NCI-H146 (cell line): ENCODE data around the gene MGST2.
A peak's percentile ranks its signal among the peaks of the same experiment; 100 is the strongest.
"Not testable (repeated sequence)": the region's sequence is repeated elsewhere in the genome, so short reads cannot be mapped to it uniquely, and the experiment has no call there.

Source experiments
- DNase-seq: peaks from one replicate; lab custom pipeline; 2025; lab: John Stamatoyannopoulos, UW

Gene MGST2

DNA sequence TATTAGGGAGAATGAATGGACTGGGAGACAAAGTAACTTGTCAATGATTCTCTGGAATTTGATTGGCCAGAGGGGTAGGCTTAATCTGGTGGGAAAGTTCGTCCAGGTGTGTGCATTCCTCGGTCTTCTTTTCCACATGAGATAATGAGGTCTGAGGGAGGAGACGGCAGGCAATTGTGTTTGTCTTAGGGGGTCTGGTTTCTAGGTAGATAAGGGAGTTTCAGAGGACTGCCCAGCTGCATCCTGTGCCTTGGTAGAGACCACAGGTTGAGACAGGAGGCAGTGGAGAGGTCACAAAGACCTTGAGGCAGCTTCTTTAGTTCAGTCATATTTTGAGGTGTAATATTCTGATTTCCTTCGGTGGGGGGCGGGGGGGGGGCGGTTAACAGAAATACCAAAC is 4.3 kb downstream of the MGST2 start:
- DNase-seq = peak; percentile 60

DNA sequence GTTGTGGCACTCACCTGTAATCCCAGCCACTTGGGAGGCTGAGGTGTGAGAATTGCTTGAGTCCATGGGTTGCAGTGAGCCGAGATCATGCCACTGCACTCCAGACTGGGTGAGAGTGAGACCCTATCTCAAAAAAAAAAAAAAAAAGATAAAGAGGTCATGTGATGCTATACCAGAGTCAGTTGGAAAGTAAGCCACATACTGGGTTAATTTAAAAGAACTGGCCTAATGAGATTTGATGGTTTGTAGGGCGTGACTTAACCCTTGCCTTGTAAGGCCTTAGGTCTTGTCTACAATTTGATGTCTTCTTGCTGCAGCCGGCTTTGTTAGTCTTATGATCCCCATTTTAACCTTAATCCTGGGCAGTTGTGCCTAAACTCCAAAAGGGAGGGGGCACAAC is 5.2 kb downstream of the MGST2 start:
- no peak for DNase-seq

DNA sequence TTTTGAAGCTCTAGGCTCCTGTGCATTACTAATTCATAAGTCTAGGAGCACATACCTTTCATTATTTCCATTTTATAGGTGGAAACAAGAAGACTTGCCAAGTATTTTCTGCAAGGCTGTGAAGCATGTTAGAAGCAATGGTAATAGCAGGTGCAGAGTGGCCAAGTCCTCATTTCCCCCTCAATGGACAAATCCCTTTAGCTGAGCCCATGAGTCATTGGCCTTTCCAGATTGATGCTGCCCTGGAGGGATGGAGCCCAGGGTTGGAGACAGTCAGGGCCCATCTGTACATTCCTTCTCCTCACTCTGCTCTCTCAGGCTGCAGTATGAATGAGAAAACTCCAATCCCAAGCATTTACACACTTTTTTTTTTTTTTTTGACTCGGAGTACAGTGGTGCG is 6.6 kb downstream of the MGST2 start:
- no peak for DNase-seq

DNA sequence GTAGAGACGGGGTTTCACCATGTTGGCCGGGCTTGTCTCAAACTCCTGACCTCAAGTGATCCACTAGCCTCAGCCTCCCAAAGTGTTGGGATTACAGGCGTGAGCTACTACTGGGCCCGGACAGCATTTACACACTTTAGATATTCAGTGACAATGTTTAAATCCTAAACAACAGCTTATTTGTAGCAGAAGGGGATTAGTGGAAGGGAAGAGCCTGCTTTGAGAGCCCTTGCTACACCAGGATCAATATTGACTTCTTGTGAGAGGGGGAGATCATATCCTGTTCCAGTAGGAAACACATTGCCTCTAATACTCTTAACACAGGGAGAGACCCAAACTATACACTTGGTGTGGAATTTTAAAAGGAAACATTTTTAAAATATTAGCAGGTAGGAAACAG is 7.1 kb downstream of the MGST2 start:
- no peak for DNase-seq

DNA sequence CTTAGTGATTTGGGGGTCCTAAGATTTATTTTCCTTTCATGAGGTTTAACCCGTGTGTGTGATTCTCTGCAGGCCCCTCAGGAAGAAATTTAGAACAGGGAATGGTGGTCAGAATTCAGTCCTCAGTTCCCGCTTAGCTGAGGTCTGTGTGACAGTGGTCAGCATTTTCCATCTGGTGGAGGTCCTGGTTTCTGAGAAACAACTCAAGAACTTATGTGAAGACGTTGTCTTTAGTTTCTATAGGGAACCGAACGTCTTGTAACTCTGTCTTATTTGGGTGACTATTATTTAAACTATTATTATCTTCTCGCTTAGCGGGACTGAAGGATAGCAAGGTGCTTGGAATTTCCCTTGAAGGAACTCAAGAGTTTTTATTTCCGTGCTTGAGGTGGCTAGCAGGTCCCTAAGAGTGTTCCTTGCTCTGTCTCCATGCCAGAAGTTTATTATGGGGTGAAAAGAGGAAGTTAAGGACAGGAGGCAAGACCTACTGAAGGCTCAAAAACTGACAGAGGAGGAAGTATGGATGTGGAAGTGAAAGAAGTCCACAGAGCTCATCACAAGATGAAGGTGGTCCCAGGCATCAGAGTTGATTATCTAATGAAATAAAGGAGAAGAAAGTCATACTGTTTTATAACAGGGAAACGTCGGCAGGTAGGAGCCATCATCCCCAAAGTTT is 9.4 kb downstream of the MGST2 start:
- no peak for DNase-seq

DNA sequence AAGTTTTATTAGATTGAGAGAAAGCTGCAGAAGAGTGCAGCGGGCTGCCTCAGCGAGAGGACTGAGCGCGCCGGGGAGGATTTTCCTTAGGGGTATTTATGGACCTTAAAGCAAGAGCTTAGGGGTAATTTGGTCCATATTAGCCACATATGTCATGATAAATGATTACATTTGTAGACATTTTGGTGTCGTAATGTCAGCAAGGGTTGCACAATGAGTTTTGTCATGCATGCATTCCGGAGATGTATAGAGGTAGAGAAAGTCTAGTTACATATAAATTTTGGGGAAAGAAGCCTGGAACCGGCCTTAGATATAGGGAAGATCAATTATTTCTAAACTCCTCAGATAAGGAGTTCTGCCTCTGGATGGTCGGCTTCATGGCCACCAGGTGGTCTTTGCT is 10.0 kb downstream of the MGST2 start:
- no peak for DNase-seq

DNA sequence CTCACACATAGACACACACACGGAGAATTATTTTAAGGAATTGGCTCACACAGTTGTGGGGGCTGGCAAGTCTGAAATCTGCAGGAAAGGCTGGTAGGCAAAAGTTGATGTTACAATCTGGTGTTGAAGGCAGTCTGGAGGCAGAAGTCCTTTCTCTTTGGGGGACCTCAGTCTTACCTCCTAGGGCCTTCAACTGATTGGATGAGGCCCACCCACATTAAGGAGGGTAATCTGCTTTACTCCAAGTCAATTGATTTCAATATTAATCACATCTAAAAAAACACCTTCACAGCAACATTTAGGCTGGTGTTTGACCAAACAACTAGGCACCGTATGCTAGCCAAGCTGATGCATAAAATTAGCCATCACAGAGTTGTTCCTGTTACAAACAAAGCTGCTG is 10.7 kb downstream of the MGST2 start:
- no peak for DNase-seq

DNA sequence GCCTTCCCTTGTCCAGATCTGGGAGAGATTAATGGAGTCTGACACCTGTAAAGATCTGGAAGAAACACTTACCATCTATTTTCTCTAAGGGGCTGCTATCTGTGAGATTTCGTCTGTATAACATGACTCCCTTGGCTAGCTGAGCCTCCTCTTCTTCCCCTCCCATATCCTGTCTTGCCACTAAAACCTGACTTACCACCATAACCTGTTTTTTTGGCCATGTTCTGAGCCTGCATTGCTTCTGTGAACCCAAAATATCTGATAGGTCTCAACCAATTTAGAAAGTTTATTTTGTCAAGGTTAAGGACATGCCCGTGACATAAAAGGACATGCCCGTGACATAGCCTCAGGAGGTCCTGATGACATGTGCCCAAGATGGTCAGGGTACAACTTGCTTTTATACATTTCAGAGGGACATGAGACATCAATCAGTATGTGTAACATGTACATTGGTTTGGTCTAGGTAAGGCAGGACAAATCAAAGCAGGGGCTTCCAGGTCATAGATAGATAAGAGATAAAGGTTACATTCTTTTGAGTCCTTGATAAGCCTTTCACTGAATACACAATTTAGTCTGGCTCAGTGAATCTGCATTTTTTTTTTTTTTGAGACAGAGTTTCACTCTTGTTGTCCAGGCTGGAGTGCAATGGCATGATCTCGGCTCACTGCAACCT is 11.4 kb downstream of the MGST2 start:
- DNase-seq = no peak

DNA sequence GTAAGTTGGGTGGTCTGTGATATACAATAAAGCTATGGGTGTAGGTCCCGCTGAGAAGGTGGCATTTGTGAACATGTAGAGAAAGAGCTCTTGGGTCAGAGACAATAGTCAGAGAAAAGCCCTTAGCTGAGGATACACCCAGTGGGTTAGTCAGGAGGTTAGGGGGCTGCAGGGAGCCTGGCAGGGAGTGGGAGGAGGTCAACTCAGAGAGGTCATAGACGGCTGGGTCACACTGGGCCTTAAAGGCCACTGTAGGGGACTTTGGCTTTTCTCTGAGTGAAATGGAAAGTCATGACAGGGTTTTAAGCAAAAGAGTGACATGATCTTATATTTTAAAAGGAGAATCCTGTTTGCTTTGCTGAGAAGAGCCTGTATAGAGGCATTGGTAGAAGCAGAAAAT is 16.7 kb downstream of the MGST2 start:
- DNase-seq = no peak

DNA sequence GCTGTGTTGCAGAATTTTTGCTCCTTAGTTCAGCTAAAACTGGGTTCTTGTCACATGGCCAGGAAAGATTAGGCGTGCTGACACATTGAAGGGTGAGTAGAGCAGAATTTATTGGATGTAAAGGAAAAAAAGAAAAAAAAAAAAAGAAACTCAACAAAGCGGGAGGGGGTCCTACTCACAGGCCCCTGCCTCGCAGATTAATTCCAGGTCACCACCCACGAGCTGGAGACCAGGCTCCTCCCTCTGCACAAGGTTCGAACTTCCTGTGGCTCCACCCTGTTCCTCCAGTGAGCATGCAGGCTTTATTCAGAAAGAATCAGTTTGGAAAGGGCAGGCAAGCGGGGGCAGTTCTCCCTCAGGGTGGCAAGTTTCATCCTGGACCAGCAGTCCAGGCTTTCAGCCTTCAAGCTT is 17.1 kb downstream of the MGST2 start:
- no peak for DNase-seq

DNA sequence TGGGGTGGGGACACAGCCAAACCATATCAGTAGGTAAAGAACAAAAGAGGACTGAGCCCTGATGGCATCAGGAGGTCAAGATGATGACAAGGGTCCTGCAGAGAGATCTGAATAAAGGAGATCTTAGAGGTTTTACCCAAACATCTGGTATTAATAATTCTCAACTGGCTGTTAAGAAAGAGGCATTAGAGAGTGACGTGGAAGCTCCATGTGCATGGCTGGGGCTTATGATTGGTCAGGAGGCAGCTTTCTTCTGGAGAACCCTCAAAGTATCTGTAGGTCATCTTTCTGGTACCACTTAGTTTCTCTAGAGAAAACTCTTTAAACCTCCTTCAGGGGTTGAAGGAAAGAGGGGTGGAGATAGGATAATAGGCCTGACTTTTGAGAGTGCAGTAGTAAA is 18.7 kb downstream of the MGST2 start:
- DNase-seq = no peak

DNA sequence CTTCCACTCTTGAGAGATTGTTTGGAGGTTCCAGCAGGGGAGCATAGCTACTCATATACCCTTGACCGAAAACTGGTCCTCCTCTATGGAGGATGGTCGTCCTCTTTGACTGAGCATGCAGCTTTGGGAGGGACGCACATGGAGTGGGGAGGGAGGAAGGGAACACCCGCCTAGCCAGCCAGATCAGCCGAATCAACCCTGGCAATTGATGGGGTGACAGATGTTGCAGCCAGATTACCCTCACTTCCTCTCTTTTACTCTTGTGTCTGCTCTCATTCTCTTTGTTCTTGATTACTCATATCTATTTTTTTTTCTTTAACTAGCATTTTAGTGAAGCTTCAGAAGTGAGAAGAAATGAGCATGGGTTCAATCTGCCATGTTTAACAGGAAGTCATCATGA is 19.6 kb downstream of the MGST2 start:
- DNase-seq = no peak

DNA sequence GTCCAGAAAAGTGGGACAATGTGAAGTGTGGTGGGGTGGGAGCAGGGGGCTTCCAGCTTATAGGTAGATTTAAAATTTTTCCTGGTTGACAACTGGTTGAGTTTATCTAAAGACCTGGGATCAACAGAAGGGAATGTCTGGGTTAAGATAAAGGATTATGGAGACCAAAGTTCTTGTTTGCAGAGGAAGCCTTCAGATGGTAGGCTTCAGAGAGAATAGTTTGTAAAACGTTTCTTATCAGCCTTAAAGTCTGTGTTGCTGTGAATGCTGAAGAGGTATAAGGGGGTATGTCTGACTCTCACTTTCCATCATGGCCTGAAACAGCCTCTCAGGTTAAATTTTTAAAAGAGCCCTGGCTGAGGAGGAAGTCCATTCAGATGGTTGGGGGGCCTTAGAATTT is 20.5 kb downstream of the MGST2 start:
- DNase-seq = no peak

DNA sequence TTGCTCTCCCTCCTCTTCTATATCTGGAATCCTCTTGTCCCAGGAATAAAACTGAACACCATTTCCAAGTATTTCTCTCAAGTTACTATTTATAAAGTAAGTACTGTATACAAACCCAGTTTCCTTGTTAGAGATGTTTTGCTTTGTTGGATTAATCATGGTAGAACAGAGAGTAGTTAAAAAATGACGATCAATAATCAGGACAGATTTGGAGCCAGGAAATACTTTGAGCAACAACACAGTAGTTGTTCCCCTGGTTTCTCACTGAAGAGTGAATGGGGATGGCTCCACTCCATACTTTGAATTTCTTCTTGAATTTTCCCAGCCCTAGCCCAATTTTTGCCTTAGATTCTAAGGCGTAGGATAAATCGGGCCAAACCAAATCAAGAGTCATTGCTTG is 21.4 kb downstream of the MGST2 start:
- DNase-seq = no peak

DNA sequence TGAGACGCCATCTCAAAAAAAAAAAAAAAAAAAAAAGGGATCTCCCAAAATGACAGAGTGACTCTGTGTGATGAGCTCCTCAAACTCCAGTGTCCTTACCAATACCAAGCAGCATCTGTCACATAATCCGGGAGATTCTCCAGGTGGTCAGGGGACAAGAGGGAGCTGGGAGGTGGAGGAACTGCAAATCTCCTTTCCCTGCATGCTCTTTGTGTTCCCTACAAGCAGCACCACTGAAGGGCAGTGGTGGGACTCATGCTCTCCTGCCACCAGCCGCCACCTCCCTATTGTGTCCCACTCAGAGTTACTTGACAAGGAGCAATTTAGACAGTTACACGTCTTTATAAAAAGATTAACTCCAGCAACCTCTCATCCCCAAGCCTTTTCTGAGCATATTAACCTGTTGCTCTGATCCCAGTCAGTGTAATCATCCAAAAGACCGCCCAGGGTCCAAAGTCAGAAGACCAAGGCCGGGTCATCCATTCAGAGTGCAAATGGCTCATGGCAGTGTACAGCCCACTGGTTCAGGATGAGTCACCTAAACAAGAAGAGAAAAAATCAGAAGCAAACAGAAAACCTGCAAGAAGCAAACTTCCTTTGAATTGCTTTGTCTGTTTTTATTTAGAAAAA is 23.6 kb downstream of the MGST2 start:
- DNase-seq = no peak

DNA sequence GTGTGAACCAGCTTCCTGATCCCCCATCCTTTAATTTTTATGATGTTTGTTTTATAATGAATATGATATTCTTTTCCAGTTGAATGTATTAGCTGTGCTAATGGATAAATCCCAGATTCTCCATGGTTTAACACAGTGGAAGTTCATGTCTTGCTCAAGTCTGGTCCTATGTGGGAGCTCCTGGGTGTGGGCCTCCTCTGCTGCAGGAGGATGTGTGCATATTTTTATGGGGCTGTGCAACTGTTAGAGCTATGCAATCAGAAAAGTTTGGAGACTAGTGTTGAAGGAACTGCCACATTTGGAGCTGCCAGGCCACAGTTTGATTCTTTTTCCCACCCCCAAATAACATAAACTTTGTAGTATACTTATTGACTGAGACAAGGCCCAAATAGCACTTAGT is 24.8 kb downstream of the MGST2 start:
- DNase-seq = no peak

DNA sequence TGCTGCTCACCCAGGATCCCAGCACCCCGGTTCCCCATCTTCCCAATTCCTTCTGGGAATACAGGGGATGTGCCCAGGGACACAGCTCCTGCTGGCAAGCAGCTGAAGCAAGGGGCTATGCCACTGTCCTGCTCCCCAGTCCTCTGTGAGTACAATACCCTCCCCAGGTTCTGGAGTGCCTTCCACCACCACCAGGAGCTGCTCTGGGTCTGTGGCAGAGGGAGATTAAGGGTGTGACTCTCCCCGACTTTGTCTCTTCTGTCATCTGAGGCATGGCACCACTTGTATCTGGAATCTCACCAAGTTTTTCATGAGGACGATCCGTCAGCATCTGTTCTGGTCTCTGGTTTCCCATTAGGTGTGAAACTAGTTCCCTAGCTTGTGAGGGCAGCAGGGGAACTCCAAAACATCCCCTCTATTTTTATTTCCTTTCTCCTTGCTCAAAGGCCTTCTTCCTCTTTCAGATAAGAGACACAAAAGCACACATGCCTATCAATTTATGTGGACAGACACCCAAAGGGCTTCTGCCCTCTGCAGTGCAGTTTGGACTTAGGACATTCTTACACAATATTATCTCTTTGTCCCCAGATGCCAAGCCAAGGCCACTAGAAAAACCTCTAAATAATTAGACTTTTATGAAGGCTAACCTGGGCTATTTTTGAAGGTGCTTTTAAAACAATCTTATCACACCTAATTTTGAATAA is 26.8 kb downstream of the MGST2 start:
- DNase-seq = peak; percentile 27

DNA sequence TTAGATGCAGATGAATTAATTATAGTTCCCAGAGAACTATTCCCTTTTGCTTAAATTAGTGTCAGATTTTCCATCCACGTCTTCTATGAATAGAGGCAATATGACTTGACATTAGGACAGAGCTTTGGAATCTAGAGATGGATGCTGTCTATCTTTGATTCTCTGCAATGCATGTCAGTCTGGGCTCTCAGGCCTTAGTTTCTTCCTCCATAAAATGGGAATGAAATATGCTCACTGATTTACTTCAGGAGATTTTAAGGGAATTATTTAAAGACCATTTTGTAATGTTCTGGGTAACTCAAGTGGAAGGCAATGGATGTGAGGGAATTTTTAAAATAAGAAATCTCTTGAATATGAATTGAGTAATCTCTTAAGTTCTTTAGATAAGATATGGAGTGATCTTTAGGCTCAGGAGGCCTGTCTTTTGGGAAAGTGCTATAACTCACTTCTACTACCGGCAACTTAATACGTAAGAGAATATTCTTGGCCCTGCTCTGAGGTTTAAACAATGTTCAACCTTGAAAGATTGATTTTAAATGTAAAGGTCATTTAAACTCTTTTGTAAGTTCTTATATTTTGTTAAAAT is 29.0 kb downstream of the MGST2 start:
- DNase-seq = no peak

DNA sequence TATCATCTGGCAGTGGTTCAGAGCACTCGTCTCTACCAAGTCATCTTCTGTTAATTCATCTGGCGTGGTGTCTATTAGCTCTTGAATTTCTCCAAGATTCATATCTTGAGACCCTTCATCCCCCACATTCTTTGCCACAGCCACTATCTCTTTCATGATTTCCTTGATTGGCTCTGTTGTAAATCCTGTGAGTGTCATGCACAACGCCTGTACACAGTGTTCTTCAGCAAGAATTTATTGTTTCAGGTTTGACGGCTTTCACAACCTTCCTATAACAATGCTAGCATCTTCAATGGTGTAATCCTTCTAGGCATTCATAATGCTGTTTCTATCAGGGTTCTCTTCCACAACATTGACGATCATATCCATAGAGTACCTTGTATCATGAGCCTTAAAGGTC is 30.9 kb downstream of the MGST2 start:
- DNase-seq = no peak

DNA sequence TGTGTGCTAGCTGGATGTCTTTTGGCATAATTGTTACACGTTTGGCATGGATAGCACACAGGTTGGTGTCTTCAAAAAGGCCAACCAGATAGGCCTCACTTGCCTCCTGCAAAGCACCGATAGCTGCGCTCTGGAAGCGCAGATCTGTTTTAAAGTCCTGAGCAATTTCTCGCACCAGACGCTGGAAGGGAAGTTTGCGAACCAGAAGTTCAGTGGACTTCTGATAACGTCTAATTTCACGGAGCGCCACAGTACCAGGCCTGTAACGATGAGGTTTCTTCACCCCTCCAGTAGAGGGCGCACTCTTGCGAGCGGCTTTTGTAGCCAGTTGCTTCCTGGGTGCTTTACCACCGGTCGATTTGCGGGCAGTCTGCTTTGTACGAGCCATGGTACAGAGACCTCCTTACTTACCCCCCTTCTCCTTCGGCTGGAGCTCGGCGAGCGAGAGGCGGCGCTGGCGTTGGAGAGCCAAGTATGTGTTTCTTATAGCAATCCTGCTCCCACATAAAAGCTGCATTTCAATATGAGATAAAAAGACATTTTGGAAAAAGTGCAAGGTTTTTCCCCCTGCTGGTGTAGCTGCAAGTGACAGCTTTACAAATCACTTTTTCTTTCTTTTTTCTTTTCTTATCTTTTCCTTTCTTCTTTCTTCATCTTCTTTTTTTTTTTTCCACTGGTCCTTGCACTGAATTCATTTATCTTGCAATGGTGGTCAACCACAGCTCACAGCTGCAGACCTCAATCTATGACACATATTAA is 32.7 kb downstream of the MGST2 start:
- DNase-seq = not testable (repeated sequence)

DNA sequence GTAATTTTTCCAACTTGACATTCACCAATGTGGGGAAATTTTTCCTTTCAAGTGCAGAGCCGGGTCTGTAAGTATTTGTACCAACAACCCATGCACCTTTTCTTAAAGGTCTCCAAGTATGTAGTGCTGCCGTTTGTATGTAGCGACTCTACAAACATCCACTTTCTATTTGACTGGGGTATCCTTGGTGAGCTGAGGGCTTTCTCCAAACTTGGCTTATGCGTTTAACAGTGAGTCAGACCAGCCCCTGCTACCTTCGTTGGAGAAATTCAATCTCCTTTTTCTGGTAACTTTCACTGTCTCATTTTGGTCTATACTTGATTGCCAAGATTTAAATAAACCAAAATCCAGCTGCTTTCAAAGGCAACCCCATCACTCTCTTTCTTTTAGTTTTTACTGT is 34.9 kb downstream of the MGST2 start:
- DNase-seq = no peak

DNA sequence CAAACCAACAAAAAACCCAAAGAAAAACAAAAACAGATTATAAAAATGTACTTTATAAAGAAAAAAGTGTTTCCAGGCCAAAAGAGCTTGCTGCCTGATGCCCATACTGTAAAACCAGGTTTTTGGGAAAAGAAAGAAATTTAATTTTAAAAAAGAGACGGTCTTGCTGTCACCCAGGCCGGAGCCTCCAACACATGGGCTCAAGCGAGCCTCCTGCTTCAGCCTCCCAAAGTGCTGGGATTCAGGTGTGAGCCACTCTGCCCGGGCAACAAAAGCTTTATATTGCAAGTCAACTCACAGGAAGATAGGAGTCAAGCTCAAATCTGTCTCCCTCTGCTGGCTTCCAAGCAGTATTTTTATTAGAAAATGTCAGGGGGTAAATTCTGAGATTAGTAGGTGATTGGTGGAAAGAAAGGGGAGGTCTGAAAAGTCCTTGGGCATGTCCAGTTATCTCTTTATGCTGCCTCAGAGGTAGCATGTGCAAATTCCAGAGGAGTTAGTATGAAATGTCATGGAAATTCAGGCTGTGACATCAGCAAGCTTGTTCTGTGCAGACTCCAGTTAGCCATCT is 39.4 kb downstream of the MGST2 start:
- peak; percentile 4 for DNase-seq
